ENCODE results near the gene NHSL2. TPM values are rescaled to one million over a fixed set of nuclear protein-coding genes. Genes with fewer than 3 reads are reported as not detected.

The NHSL2 gene
- total and polyA plus RNA-seq, 8 donors, result 0.59 to 3.9 (median 0.95) TPM

GRCh38 chrX:72105436-72105835, 194.8 kb downstream of the NHSL2 start:
- FAIRE-seq (no peak), ATAC-seq (no peak), DNase-seq (no peak)
- no peak overlapping the region for H3K27ac ChIP-seq
- no peaks in the 10 kb centered on the region for H3K36me3 ChIP-seq
- TF ChIP-seq CTCF (IDR thresholded peaks at IDR 0.05), result no peak
- H3K4me1 ChIP-seq, result no peaks in the 10 kb centered on the region
- intact Hi-C loops (cut with DNase I), result no loop called here
- peaks cover 0 to 4% (median 0%) of the 10 kb centered on the region in 4 donors for H3K27me3 ChIP-seq
- H3K4me3 ChIP-seq, result no peak overlapping the region
- H3K9me3 ChIP-seq, result no peaks in the 10 kb centered on the region
- 81 to 84% methylated on average over 6 of the region's 6 CpGs for WGBS, 2 donors

- Histone ChIP-seq H3K9me3 (no peaks in the 10 kb centered on the region), H3K27ac (no peak overlapping the region), H3K27me3 (peaks cover 0 to 4% (median 0%) of the 10 kb centered on the region in 4 donors), H3K4me3 (no peak overlapping the region), H3K4me1 (no peaks in the 10 kb centered on the region), H3K36me3 (no peaks in the 10 kb centered on the region)
- no peak for TF ChIP-seq CTCF (IDR thresholded peaks at IDR 0.05)
- 66 to 74% methylated on average over 6 of the region's 6 CpGs for WGBS, 2 donors
- no peak for ATAC-seq
- intact Hi-C loops (cut with DNase I), result no loop called here
- DNase-seq, result peak in 1 of 6 donors; percentile 24
- FAIRE-seq, result no peak
These were observed 196.7 kb downstream of the NHSL2 start for GRCh38 chrX:72107320-72107719.

GRCh38 chrX:72107841-72108595, 197.4 kb downstream of the NHSL2 start:
- WGBS, 2 donors, result 72 to 81% methylated on average over 12 of the region's 12 CpGs
- FAIRE-seq, result no peak

GRCh38 chrX:72108666-72109065, 198.0 kb downstream of the NHSL2 start:
- TF ChIP-seq CTCF (IDR thresholded peaks at IDR 0.05), result no peak
- no peaks in the 10 kb centered on the region for H3K36me3 ChIP-seq
- intact Hi-C loops (cut with DNase I), result no loop called here
- FAIRE-seq (no peak), ATAC-seq (no peak), DNase-seq (peak in 1 of 6 donors; percentile 23)
- no peaks in the 10 kb centered on the region for H3K4me1 ChIP-seq
- H3K27ac ChIP-seq, result no peak overlapping the region
- WGBS, 2 donors, result 89 to 95% methylated on average over 10 of the region's 10 CpGs
- H3K27me3 ChIP-seq, result no peaks in the 10 kb centered on the region
- H3K9me3 ChIP-seq, result no peaks in the 10 kb centered on the region
- H3K4me3 ChIP-seq, result no peak overlapping the region

More at GRCh38 chrX:72107841-72108595, 197.4 kb downstream of the NHSL2 start:
- no peak for TF ChIP-seq CTCF (IDR thresholded peaks at IDR 0.05)
- ATAC-seq (no peak), DNase-seq (peak in 1 of 6 donors; percentile 29)
- intact Hi-C loops (cut with DNase I), result no loop called here
- H3K27me3 ChIP-seq, result peaks cover 0 to 1% (median 0%) of the 10 kb centered on the region in 4 donors
- H3K4me3 ChIP-seq, result no peak overlapping the region
- no peaks in the 10 kb centered on the region for H3K9me3 ChIP-seq
- H3K4me1 ChIP-seq, result no peaks in the 10 kb centered on the region
- no peaks in the 10 kb centered on the region for H3K36me3 ChIP-seq
- no peak overlapping the region for H3K27ac ChIP-seq

All from pancreas (tissue), 10 donors.